GM18498 (cell line): Measurements from ENCODE around the gene RUFY3.

Experiments used
- ATAC-seq: cut with Tn5 transposase; IDR thresholded peaks from one replicate; pipeline ENCODE4 v1.9.1; 2021; ENCODE audit warnings: mild to moderate bottlenecking, moderate library complexity; ENCODE audit not compliant: unreplicated experiment

RUFY3 gene

DNA sequence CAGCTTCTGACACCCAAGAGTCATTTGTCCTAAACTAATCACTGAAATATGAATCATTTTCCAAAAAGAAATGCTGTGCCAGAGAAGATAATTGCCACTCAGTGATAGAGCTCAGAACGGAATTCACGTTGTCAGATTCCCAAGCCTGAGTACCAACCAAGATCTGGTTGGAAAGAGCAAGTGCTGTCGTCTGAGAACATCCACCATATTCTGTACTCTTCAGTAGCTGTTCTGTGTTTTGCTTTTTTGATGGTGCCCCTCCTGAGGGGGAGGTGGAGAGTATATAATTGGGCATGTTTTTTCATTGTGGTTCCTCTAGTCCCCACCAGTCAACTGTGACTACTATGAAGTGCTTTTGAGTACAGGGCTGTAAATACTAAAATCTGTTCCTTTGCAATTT, 13.2 kb downstream of the RUFY3 start:
- ATAC-seq, result peak; percentile 16

DNA sequence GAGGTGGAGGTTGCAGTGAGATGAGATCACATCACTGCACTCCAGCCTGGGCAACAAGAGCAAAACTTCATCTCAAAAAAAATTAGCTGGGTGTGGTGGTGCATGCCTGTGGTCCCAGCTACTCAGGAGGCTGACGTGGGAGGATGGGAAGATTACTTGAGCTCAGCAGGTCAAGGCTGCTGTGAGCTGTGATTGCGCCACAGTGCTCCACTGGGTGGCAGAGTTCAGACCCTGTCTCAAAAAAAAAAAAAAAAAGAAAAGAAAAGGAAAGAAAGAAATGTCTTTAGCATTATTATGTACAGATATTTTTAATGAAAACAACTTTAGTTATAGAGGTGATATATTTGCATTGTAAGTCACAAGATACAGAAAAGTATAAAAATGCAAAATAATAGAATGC, 14.2 kb downstream of the RUFY3 start:
- ATAC-seq, result peak; percentile 32

DNA sequence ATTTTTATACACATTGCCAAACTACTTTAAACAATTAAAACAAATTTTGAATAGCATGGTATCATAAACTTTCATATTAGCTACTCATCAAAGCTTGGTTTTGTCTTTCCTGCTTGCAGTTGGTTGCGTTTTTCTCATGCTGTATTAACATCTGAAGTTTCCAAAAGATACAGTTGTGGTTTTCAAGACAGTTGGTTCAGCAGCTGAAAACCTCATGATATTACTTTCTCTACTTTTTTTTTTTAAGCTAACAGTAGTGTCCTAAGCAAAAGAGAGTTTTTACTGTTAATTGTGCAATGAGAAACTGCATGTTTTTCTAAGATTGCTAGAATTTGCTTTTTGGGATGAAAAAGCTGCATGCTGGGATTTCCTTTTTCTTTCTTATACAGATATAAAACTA, 15.2 kb downstream of the RUFY3 start:
- no peak for ATAC-seq

DNA sequence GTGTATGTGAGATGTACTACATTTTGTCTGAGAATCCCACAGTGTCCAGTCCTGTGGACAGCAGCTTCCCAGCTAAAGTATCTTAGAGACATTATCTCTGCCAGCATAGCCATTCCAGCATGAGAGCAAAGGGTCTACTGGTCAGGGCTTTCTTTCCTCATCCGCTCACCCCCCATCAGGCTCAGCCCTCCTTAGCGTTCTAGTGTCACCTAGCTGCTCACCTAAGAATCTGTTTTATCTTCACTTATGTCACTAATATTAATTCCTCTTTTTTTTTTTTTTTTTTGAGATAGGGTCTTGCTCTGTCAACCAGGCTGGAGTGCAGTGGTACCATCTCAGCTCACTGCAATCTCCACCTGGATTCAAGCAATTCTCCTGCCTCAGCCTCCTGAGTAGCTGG, 15.6 kb downstream of the RUFY3 start:
- no peak for ATAC-seq

DNA sequence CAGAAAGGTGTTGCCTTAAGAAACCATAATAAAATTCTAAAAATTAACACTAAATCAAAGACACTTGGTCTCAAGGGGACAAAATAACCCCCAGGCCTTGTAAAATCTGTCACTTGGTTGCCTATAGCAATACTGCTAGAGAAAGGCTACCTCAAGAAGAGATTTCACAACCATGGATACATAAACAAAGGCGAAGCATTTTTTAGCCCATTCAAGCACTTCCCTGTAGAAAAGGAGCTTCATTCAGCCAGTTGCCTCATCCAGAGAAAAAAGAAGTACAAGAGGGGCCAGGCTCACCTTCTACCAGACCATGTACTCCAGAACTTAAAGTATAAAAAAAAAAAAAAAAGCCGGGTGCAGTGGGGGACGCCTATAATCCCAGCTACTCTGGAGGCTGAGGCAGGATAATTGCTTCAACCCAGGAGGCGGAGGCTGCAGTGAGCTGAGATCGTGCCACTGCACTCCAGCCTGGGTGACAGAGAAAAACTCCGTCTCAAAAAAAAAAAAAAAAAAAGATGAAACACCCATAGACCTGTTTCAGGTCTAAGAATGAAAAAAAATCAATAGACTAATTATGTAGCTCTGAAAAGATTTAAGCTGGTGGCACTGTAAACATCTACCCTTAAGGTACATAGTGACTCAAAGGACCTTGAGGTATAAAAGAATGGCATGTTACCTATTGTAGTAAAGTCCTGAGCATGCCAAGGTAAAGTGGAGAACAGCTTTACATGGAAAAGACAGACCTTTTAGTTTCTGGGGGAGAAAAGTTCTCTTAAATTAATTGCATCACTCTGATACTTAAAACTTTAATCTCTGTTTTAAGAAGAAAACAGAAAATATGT, 18.0 kb downstream of the RUFY3 start:
- ATAC-seq, result no peak

DNA sequence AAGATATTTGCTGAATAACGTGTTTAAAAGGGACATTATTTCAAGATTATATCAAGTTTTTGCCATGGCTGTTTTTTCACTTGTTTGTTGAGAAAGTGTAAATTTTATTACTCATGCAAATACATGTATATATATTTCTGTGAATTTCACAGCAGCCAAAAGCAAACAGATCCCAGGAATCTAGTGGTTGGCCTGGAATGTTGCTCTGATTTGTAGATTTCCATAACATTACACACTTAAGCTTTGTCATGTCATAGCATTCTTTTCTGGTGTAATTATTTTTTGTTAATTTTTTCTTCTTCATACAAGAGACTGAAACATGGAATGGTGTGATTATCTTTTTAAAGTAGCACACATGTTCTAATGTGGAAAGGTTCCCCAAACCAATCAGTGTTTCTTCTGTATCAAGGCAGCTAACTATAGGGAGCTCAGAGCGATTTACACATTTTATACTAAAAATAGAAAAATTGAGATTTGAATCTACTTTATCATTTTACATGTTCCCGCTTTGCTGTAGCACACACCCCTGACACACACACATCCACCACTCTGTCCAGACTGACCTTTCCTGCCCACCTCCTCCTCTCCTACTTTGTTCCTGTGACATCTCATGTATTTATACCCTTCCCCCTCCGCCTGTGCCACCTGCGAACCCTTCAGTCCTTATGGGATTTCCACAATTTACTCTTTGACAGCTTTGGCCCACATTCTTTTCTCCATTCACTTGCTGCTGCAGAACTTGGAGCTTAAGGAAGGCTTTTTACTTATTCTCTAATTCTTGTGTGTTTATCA, 20.3 kb downstream of the RUFY3 start:
- no peak for ATAC-seq

DNA sequence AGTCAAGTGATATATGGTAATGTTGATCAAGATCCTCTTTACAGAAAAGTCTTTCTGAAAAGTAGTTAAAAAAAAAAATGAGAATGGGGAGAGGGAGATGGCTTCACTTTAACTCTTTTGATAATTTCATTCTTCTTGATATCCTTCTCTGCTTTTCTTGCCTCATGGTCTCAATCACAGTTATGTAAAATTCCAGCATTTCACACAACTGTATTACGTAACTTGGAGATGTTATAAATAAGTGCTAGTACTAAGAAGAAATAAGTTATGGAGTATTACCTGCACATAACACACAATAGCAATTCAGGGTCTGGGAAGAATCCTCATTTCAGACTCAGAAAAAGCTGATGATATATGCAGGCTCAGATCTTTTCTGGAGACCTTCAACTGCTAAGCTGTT, 22.0 kb downstream of the RUFY3 start:
- no peak for ATAC-seq

DNA sequence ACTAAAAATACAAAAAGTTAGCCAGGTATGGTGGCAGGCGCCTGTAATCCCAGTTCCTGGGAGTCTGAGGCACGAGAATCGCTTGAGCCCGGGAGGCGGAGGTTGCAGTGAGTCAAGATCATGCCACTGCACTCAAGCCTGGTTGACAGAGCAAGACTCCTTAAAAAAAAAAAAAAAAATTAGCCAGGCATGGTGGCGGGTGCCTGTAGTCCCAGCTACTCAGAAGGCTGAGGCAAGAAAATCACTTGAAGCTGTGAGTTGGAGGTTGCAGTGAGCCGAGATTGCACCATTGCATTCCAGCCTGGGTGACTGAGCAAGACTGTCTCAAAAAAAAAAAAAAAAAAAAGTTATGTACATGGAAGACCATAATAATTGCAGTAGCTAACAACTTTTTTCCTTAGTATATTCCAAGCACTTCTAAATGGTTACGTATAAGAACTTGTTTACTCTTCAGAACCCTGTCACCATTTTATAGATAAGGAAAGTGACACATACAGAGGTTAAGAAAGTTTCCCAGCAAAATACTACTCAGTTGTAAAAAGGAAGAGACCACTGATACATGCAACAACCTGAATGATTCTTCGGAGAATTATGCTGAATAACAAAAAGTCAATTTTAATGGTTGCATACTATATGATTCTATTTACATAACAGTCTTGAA, 24.5 kb downstream of the RUFY3 start:
- no peak for ATAC-seq

DNA sequence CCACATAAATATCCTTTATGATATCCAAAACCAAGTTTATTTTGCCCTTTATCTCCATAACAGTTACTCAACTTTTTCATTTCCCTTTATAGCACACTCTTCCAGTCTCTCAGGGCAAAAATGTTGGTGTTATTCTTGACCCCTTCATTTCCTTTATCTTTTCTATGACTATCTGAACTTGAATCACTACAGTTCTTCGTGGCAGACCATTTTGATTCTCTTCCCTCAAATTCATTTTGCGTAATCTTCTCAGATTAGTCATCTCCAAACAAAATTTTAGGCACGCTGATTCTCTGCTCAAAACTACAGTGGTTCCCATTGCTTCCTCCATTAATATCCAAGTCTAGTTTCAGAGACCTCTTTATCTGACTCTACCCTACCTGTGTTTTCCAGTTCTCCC, 26.1 kb downstream of the RUFY3 start:
- no peak for ATAC-seq

DNA sequence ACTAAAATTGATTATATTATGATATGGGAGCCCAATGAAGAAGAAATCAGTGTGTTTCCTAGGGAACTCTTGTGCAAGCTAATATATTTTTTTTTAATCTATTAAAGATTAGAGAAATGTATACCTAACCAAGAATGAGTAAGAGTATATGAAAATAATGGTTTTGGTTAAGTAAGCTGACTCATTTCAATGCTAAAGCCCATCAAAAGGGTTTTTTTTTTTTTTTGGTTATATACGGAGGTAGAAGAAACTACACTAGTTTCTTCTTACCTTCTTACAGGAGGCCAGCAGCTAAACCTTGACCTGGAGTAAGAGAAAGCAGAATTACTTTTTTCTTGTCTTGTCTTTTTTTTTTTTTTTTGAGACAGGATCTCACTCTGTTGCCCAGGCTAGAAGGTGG, 27.5 kb downstream of the RUFY3 start:
- peak; percentile 73 for ATAC-seq

DNA sequence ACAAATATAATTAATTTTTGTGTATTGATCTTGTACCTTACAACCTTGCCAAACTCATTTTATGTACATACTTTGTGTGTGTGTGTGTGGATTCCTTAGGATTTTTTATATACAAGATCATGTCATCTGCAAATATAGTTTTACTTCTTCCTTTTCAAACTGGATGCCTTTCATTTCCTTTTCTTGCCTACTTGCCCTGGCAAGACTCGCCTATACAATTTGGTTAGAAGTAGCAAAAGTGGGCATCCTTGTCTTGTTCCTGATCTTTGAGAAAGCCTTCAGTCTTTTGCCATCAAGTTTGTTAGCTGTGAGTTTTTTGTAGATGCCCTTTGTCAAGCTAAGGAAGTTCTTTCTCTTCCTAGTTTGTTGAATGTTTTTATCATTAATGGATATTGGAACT, 30.5 kb downstream of the RUFY3 start:
- no peak for ATAC-seq

DNA sequence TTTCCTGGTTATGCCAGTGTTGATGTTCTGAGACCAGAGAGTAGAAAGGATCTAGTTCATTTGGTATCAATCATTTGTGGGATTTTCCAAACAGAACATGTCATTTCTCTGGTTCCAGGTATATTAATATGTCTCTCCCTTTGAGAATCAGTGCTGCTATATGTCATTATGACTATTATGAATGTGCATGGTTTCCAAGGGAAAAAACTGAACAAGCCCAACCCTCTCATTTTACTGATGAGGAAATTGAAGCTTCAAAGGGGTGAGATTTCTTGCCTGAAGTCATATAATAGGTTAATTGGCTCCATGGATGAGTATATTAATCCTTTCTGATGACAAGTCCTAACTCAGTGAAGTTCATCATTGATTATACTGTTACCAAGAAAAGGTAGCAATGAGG, 31.9 kb downstream of the RUFY3 start:
- ATAC-seq, result no peak

DNA sequence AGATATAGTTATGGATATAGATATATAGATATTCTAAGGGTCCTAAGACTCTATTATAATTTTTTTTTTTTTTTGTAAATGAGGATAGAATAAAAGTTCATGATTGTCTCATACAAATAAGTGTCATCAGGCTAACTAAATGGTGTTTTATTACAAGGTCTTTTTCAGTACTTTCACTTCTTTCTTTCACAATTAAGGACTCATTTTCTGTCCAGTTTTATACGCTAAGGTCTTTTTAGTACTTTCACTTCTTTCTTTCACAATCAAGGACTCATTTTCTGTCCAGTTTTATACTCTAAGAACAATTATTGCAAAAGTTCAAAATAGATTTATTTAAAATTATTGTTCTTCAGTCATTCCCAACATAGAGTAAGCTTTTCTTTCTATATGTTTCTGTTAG, 32.7 kb downstream of the RUFY3 start:
- peak; percentile 74 for ATAC-seq

DNA sequence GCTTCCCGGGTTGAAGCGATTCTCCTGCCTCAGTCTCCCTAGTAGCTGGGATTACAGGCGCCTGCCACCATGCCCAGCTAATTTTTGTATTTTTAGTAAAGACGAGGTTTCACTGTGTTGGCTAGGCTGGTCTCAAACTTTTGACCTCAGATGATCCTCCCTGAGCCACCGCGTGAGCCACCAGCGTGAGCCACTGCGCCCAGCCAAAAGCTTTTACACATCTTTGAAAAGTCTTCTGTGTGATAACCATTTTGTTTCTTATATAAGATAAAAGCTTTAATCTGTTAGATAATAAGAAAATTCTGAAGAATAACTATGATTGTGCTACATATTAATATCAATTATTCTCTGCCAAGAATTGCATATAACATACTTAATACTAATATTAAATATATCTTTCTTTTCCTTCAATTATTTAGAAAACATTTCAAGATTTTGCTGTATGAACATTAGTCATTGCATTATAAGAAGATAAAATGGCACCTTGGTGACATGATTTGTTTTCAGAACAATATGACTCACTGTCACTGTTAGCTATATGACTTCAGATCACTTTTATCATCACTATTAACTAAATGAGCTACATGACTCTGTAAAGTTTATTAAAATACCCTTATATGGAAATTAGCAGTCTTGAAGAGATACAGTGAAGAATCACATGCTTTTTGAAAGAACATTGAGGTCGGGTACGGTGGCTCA, 33.4 kb downstream of the RUFY3 start:
- peak; percentile 11 for ATAC-seq

DNA sequence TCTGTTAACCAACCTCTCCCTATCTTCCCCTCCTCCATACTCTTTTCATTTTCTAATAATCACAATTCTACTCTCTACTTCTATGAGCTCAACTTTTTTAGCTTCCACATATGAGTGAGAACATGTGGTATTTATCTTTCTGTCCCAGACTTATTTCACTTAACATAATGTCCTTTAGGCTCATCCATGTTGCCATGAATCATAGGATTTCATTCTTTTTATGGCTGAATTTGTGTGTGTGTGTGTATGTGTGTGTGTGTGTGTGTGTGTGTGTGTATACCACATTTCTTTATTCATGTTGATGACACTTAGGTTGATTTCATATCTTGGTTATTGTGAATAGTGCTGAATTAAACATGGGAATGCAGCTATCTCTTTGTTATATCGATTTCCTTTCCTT, 37.4 kb downstream of the RUFY3 start:
- ATAC-seq, result no peak

DNA sequence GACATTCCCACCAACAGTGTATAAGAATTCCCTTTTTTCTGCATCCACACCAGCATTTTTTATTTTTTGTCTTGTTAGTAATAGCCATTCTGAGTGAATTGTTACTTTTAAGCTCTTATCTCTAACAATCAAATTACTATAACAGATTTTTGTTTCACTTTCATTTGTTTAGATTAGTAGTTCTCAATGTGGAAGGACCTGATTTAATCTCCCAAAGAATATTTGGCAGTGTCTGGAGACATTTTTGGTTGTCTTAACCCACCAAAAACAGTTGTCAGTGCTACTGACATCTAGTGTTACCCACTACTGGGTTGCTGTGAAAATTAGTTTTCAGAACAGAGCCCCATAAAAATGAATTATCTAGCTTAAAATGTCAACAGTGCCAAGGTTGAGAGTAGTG, 37.9 kb downstream of the RUFY3 start:
- no peak for ATAC-seq

DNA sequence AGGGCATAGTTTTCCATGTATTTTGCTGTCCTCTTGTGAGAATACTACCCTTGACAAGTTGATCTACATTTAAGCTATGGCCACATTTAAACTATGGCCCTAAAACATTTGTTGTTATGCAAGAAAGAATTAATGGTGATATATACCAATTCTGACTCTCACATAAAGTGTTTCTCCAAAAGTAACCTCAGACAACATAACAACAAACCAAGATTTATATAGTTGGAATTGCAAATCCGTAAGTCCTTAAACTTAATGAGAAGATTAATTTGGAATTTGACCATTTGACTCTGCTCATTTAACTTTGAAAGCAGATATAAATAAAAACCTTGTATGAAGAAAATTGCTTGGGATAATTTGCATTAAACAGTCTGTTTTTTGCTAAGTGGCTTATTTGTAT, 38.9 kb downstream of the RUFY3 start:
- ATAC-seq, result no peak

DNA sequence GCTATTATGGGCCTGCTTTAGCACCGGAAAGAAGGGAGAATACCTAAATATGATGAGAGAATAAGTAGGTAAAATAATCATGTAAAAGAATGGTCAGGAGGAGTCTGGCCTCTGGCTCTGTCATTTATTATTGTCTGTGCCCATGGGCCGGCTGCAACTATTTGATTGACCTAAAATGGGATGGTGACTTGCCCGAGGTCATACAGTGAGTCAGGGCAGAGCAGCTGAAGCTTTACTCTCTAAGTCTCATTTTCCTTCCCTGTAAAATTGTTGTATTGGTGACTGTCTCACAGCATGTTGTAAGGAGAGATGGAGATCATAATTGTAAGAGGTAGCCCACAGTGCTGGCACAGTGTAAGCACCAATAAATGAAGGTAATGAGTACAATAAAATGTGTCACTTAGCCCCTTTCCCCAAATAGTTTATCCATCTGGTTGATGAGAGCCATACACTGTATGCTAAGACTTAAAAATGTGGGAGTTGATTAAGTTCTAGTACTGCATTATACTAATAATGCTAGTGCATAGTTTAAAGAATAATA, 39.6 kb downstream of the RUFY3 start:
- ATAC-seq, result no peak

DNA sequence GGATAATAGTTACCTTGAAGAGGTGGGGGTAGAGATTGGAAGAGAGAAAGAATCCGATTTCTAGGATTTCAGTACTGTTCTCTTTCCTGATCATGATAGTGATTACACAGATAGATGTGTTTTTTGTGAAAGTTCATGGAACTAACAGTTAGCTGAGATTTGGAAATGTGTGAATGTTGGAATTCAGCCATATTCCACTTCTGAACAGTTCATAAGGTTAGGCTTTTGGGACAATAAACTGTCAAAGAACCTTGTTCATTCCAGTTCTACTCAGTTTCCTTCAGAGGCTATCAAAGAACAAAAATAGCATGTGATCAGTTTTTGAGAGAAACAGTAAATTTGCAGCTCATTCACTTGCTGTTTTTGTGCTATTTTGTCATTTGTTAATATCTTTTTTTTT, 43.6 kb downstream of the RUFY3 start:
- no peak for ATAC-seq

DNA sequence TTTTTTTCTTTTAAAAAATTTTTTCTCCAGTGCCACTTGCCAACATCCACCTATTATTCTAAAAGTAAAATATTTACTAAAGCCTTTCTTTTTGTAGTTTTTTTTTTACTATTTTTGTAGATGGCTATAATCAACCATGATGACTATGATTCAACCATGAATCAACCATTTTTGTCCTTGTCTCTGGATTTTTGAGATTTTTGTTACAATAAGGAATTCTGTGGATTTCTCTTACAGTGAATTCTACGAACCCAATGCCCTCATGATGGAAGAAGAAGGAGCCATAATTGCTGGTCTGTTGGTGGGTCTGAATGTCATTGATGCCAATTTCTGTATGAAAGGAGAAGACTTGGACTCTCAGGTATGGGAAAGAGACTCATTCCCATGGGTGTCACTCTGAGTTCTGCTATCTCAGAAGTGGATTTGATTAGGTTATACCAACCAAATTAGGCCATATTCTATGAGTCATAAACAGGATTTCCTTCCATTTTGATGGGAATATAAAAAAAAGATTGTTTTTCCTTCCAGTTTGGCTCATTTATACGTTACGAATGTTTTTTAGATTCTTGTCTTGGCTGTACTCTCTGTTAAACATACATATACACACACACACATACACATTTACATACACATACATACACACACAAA, 46.7 kb downstream of the RUFY3 start:
- no peak for ATAC-seq
